Vagina (tissue), 2 donors: ENCODE results near the gene TAS1R3. TPM values are rescaled to one million over a fixed set of nuclear protein-coding genes. Genes with fewer than 3 reads are reported as not detected.

Source experiments
- DNase-seq, 2 donors: peaks; one replicate each; pipeline ENCODE4 v3.0.0-alpha.2; 2017; ENCODE audit errors: extremely low spot score in 2 of 2
- H3K27ac ChIP-seq: fragments of 200-600 bp; sonication (generic); one replicate; pipeline ENCODE4 v1.5.1; 2019
- H3K27me3 ChIP-seq: fragments of 200-600 bp; sonication (generic); one replicate; pipeline ENCODE4 v1.5.1; 2019
- H3K36me3 ChIP-seq, 2 donors: fragments of 200-600 bp; sonication (generic); one replicate each; pipeline ENCODE4 v1.5.1; 2017 to 2019
- H3K4me1 ChIP-seq: fragments of 200-600 bp; sonication (generic); one replicate; pipeline ENCODE4 v1.5.1; 2019
- H3K4me3 ChIP-seq, 2 donors: fragments of 200-600 bp; sonication (generic); 1 replicate in 1 of 2; 2 replicates in 1 of 2; pipeline ENCODE4 v1.5.1; 2016 to 2019
- H3K9me3 ChIP-seq: fragments of 200-600 bp; sonication (generic); one replicate; pipeline ENCODE4 v1.5.1; 2019
- CTCF ChIP-seq, 3 experiments: fragments of 450-650 bp in 2 of 3; fragments of 200-600 bp in 1 of 3; sonication (generic) in 1 of 3; IDR thresholded peaks; one replicate each; pipeline ENCODE4 v1.5.1; 2017 to 2019; ENCODE audit warnings: antibody characterized with exemption in 3 of 3, mild to moderate bottlenecking in 2 of 3, moderate library complexity in 2 of 3
- POLR2A ChIP-seq, 2 donors: fragments of 450-650 bp; IDR thresholded peaks; one replicate each; pipeline ENCODE4 v1.6.1; 2017; ENCODE audit warnings: antibody characterized with exemption in 2 of 2, mild to moderate bottlenecking in 2 of 2, moderate library complexity in 2 of 2
- POLR2AphosphoS5 ChIP-seq, 2 donors: sonication (generic); formaldehyde crosslinking; IDR thresholded peaks; one replicate each; pipeline ENCODE4 v1.9.0; 2017; ENCODE audit warnings: antibody characterized with exemption in 2 of 2, mild to moderate bottlenecking in 2 of 2, low read depth in 1 of 2; ENCODE audit not compliant: insufficient read depth in 1 of 2
- intact Hi-C: fragments of 100-400 bp; cut with DNase I; formaldehyde crosslinking; loops from one replicate; pipeline ENCODE4 v1.15.1; 2023
- total RNA-seq: library from RNA; depleted of rRNA; stranded (reverse); fragments of >200 nt; gene quantifications from one replicate; pipeline ENCODE4 v1.2.3, GENCODE V29; 2016

TAS1R3 gene
- total RNA-seq, 1 donor from 2014 or later = 0.74 TPM

DNA sequence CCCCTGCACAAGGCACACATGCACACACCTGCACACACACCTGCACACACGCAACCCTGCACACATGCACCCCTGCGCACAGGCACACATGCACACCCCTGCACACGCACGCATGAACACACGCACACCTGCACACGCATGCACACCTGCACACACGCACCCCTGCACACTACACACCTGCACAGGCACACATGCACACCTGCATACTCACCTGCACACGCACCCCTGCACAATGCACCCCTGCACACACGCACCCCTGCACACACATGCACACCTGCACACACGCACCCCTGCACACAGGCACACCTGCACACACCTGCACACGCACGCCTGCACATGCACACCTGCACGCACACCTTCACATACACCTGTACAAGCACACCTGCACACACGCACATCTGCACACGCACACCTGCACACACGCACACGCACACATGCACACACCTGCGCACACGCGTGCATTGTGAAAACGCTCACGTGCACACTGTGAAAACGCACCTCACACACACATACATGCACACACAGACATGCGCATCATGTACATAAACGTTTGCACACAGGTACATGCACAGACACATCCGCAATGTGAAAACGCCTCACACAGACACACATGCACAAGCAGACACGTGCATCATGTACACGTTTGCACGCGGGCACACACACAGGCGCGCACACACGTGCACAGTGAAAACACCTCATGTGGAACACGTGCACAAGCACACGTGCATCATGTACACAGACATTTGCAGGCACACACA lies 9.9 kb downstream of the TAS1R3 start:
- intact Hi-C loops = no loop called here
- peaks cover 0 to 33% of the 10 kb centered on the region in 2 donors for H3K36me3 ChIP-seq
- DNase-seq = no peak
- no peak overlapping the region for H3K27ac ChIP-seq
- no peaks in the 10 kb centered on the region for H3K9me3 ChIP-seq
- peaks cover 26% of the 10 kb centered on the region for H3K4me1 ChIP-seq
- H3K4me3 ChIP-seq = no peak overlapping the region
- TF ChIP-seq CTCF (IDR thresholded peaks at IDR 0.05) = no peak
- H3K27me3 ChIP-seq = no peaks in the 10 kb centered on the region

GRCh38 chr1:1341549-1342021 lies 10.5 kb downstream of the TAS1R3 start:
- Histone ChIP-seq H3K27ac (no peak overlapping the region), H3K4me3 (no peak overlapping the region), H3K27me3 (no peaks in the 10 kb centered on the region), H3K4me1 (peaks cover 32% of the 10 kb centered on the region), H3K36me3 (peaks cover 0 to 33% of the 10 kb centered on the region in 2 donors), H3K9me3 (no peaks in the 10 kb centered on the region)
- intact Hi-C loops = no loop called here
- no peak for DNase-seq
- TF ChIP-seq POLR2AphosphoS5 (IDR thresholded peaks at IDR 0.05; ENCODE audit: insufficient read depth in 1 of 2, low read depth in 1 of 2) = no peak
- no peak for TF ChIP-seq POLR2A (IDR thresholded peaks at IDR 0.05)
- no peak for TF ChIP-seq CTCF (IDR thresholded peaks at IDR 0.05)

GRCh38 chr1:1342061-1342562 lies 11.0 kb downstream of the TAS1R3 start:
- Histone ChIP-seq H3K9me3 (no peaks in the 10 kb centered on the region), H3K27ac (no peak overlapping the region), H3K4me3 (no peak overlapping the region), H3K36me3 (peaks cover 0 to 33% of the 10 kb centered on the region in 2 donors), H3K27me3 (no peaks in the 10 kb centered on the region), H3K4me1 (peaks cover 38% of the 10 kb centered on the region)
- no peak for TF ChIP-seq CTCF (IDR thresholded peaks at IDR 0.05)
- no peak for TF ChIP-seq POLR2AphosphoS5 (IDR thresholded peaks at IDR 0.05; ENCODE audit: insufficient read depth in 1 of 2, low read depth in 1 of 2)
- TF ChIP-seq POLR2A (IDR thresholded peaks at IDR 0.05) = no peak
- no peak for DNase-seq
- intact Hi-C loops = no loop called here

GRCh38 chr1:1342584-1343115 lies 11.6 kb downstream of the TAS1R3 start:
- no peak for DNase-seq
- intact Hi-C loops = no loop called here
- TF ChIP-seq CTCF (IDR thresholded peaks at IDR 0.05) = no peak
- Histone ChIP-seq H3K27me3 (no peaks in the 10 kb centered on the region), H3K9me3 (no peaks in the 10 kb centered on the region), H3K4me3 (no peak overlapping the region), H3K27ac (no peak overlapping the region), H3K4me1 (peaks cover 43% of the 10 kb centered on the region), H3K36me3 (peaks cover 0 to 28% of the 10 kb centered on the region in 2 donors)

DNA sequence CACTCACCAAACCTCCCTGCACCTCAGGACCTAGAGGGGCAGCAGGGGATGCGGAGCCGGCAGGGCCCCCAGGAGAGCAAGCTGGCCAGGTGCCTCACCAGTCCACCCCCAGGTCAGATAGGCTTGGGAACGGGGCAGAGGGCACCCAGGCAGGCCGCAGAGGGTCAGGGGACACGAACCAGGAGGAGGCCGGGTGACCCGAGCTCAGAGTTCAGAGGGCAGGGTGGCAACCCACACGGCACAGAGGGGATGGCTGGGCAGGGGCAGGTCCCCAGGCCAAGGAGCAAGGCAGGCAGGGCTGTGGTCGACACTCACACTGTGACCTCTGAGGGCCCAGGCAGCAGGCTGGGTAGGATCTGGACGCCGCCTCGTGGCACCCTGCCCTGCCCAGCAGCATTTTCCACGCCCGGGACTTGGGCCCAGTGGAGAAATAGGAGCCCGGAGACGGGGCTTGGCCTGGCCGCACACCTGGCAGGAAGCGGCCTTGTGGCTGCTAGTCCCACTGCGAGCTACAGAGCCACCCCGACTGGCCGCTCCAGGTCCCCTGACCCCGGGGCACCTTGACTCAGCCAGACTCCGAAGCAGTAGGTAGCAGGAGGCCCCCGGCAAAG lies 12.8 kb downstream of the TAS1R3 start:
- H3K27me3 ChIP-seq = no peaks in the 10 kb centered on the region
- peak overlapping the region; percentile 81 for H3K27ac ChIP-seq
- H3K36me3 ChIP-seq = peaks cover 0 to 15% of the 10 kb centered on the region in 2 donors
- H3K4me3 ChIP-seq = no peak overlapping the region
- H3K4me1 ChIP-seq = peaks cover 51% of the 10 kb centered on the region
- no peaks in the 10 kb centered on the region for H3K9me3 ChIP-seq
- no peak for DNase-seq
- intact Hi-C loops = no loop called here
- no peak for TF ChIP-seq POLR2A (IDR thresholded peaks at IDR 0.05)
- no peak for TF ChIP-seq CTCF (IDR thresholded peaks at IDR 0.05)
- TF ChIP-seq POLR2AphosphoS5 (IDR thresholded peaks at IDR 0.05; ENCODE audit: insufficient read depth in 1 of 2, low read depth in 1 of 2) = no peak
